ENCODE data around the gene RHOU.

DNA sequence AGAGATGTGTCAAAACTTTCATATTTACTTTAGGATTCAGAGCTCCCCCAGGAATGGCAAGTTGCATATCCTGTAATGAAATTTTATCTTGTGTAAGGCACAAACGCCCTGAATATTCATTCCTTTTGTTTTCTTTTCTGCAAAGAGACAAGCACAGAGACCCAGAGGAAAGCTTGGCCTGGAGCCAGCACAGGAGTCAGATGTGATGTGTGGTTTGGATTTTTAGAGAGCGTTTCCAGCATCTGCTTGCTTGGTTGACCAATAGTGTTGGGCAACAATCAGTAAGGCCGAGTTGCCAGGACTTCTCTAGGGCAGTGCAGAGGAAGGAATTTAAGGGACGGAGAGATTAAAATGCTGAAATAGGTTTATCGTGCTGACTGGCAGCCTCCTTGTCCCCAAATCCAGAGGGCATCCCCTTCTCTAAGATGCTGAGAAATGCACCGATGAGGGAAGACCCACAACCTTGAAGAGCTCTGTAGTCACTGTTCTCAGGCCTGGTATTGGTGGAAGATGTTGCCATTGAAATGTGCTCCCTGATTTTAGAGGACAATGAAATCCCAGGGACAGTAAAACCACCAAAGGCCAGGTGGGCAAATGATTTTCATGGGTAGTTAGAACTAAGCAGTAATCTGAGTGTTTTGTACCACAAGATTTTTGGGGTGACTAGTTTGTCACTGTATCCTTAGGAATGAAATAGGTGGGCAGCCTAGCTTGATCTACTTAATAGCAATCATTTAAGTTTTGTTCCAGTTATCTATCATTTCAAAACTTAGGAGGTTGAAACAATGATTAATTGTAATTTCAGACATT is 37.9 kb upstream of the RHOU start:
- TF ChIP-seq, protein P1, sequence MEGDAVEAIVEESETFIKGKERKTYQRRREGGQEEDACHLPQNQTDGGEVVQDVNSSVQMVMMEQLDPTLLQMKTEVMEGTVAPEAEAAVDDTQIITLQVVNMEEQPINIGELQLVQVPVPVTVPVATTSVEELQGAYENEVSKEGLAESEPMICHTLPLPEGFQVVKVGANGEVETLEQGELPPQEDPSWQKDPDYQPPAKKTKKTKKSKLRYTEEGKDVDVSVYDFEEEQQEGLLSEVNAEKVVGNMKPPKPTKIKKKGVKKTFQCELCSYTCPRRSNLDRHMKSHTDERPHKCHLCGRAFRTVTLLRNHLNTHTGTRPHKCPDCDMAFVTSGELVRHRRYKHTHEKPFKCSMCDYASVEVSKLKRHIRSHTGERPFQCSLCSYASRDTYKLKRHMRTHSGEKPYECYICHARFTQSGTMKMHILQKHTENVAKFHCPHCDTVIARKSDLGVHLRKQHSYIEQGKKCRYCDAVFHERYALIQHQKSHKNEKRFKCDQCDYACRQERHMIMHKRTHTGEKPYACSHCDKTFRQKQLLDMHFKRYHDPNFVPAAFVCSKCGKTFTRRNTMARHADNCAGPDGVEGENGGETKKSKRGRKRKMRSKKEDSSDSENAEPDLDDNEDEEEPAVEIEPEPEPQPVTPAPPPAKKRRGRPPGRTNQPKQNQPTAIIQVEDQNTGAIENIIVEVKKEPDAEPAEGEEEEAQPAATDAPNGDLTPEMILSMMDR (IDR thresholded peaks at IDR 0.05; ENCODE audit: low read depth, low read length), result no peak
- no peak for TF ChIP-seq EZH2phosphoT487 (IDR thresholded peaks at IDR 0.05; ENCODE audit: low read depth)

Data from OCI-LY3 (cell line).